GM18499 (cell line): Measurements from ENCODE around the gene NXT1.
A peak's percentile ranks its signal among the peaks of the same experiment; 100 is the strongest.
"Not testable (repeated sequence)": the region's sequence is repeated elsewhere in the genome, so short reads cannot be mapped to it uniquely, and the experiment has no call there.

Source experiments
- ATAC-seq: cut with Tn5 transposase; IDR thresholded peaks from one replicate; pipeline ENCODE4 v1.9.1; 2021; ENCODE audit warnings: moderate number of reproducible peaks; ENCODE audit not compliant: insufficient read depth, unreplicated experiment

The NXT1 gene

GRCh38 chr20:23327617-23328333, 22.8 kb upstream of the NXT1 start:
- ATAC-seq, result no peak

- no peak for ATAC-seq
Measured at GRCh38 chr20:23331450-23332350, 18.9 kb upstream of the NXT1 start.

GRCh38 chr20:23332467-23332866, 18.1 kb upstream of the NXT1 start:
- ATAC-seq, result no peak

- ATAC-seq, result no peak
Measured at GRCh38 chr20:23334111-23334510, 16.5 kb upstream of the NXT1 start.

- no peak for ATAC-seq
Measured at GRCh38 chr20:23335521-23335920, 15.1 kb upstream of the NXT1 start.

GRCh38 chr20:23336476-23336875, 14.1 kb upstream of the NXT1 start:
- no peak for ATAC-seq

- ATAC-seq, result no peak
Measured at GRCh38 chr20:23337312-23337711, 13.3 kb upstream of the NXT1 start.

- ATAC-seq, result no peak
Measured at GRCh38 chr20:23339986-23340385, 10.6 kb upstream of the NXT1 start.

- ATAC-seq, result no peak
Measured at GRCh38 chr20:23340524-23340923, 10.1 kb upstream of the NXT1 start.

- peak; percentile 64 for ATAC-seq
Measured at GRCh38 chr20:23341073-23341472, 9.5 kb upstream of the NXT1 start.

GRCh38 chr20:23343590-23343989, 7.0 kb upstream of the NXT1 start:
- no peak for ATAC-seq

- no peak for ATAC-seq
Measured at GRCh38 chr20:23344336-23344735, 6.3 kb upstream of the NXT1 start.

- no peak for ATAC-seq
Measured at GRCh38 chr20:23346002-23346401, 4.6 kb upstream of the NXT1 start.

GRCh38 chr20:23347791-23348190, 2.8 kb upstream of the NXT1 start:
- ATAC-seq, result no peak

- not testable (repeated sequence) for ATAC-seq
Measured at GRCh38 chr20:23348510-23348909, 2.1 kb upstream of the NXT1 start.

GRCh38 chr20:23349338-23350195, 1.0 kb upstream of the NXT1 start:
- peak; percentile 8 for ATAC-seq

GRCh38 chr20:23350904-23351838, 580 bp downstream of the NXT1 start:
- ATAC-seq, result peak; percentile 17

- no peak for ATAC-seq
Measured at GRCh38 chr20:23356203-23356602, 5.6 kb downstream of the NXT1 start.

GRCh38 chr20:23357767-23358562, 7.4 kb downstream of the NXT1 start:
- ATAC-seq, result peak; percentile 37
